GM19468 (cell line): ENCODE results near the gene TTR.

Source experiments
- ATAC-seq: cut with Tn5 transposase; IDR thresholded peaks from one replicate; pipeline ENCODE4 v1.9.1; 2021; ENCODE audit warnings: mild to moderate bottlenecking, moderate library complexity, moderate number of reproducible peaks; ENCODE audit not compliant: unreplicated experiment; ENCODE audit errors: extremely low read depth

Gene TTR

GRCh38 chr18:31591628-31592027, at the start of gene TTR:
TTR (plus strand) TSS chr18:31591877; CDS start chr18:31591903, 26 bp downstream.
- ATAC-seq, result no peak

GRCh38 chr18:31546476-31546875, 45.2 kb upstream of the TTR start:
- no peak for ATAC-seq

GRCh38 chr18:31548853-31549252, 42.8 kb upstream of the TTR start:
- no peak for ATAC-seq

GRCh38 chr18:31549416-31549815, 42.3 kb upstream of the TTR start:
- no peak for ATAC-seq

GRCh38 chr18:31551883-31552282, 39.8 kb upstream of the TTR start:
- no peak for ATAC-seq

- ATAC-seq, result no peak
These were observed 37.9 kb upstream of the TTR start for GRCh38 chr18:31553800-31554199.

GRCh38 chr18:31554776-31555175, 36.9 kb upstream of the TTR start:
- no peak for ATAC-seq

- peak; percentile 45 for ATAC-seq
These were observed 35.5 kb upstream of the TTR start for GRCh38 chr18:31555971-31556747.

GRCh38 chr18:31557446-31557845, 34.2 kb upstream of the TTR start:
- ATAC-seq, result no peak

GRCh38 chr18:31558567-31558966, 33.1 kb upstream of the TTR start:
- no peak for ATAC-seq

- no peak for ATAC-seq
These were observed 29.0 kb upstream of the TTR start for GRCh38 chr18:31562726-31563125.

GRCh38 chr18:31563778-31564177, 27.9 kb upstream of the TTR start:
- no peak for ATAC-seq

GRCh38 chr18:31565345-31565744, 26.3 kb upstream of the TTR start:
- no peak for ATAC-seq

- ATAC-seq, result no peak
These were observed 25.7 kb upstream of the TTR start for GRCh38 chr18:31565782-31566512.

- no peak for ATAC-seq
These were observed 24.9 kb upstream of the TTR start for GRCh38 chr18:31566576-31567306.

- ATAC-seq, result no peak
These were observed 19.3 kb upstream of the TTR start for GRCh38 chr18:31572368-31572767.

GRCh38 chr18:31573051-31573450, 18.6 kb upstream of the TTR start:
- no peak for ATAC-seq

- ATAC-seq, result no peak
These were observed 17.3 kb upstream of the TTR start for GRCh38 chr18:31574359-31574758.

- no peak for ATAC-seq
These were observed 16.0 kb upstream of the TTR start for GRCh38 chr18:31575515-31576257.

- peak; percentile 62 for ATAC-seq
These were observed 15.0 kb upstream of the TTR start for GRCh38 chr18:31576670-31577069.
